GM23338 (cell line): ENCODE measurements around the gene SVIL.

ENCODE experiments used
- CREB1 ChIP-seq: fragments of 250-450 bp; sonication (Bioruptor Pico); IDR thresholded peaks from 2 replicates; pipeline ENCODE4 v1.5.0; 2020; ENCODE audit warnings: low read depth, mild to moderate bottlenecking, moderate library complexity
- ETS1 ChIP-seq: IDR thresholded peaks from 2 replicates; pipeline ENCODE4 v1.6.1; 2016; ENCODE audit warnings: antibody characterized with exemption
- EZH2 ChIP-seq: fragments of 200-600 bp; sonication (generic); IDR thresholded peaks from one replicate; pipeline ENCODE4 v1.8.0; 2017; ENCODE audit warnings: antibody characterized with exemption, mild to moderate bottlenecking, low read depth; ENCODE audit not compliant: unreplicated experiment
- EZH2phosphoT487 ChIP-seq: fragments of 200-600 bp; sonication (generic); IDR thresholded peaks from one replicate; pipeline ENCODE4 v1.8.1; 2018; ENCODE audit warnings: antibody characterized with exemption; ENCODE audit not compliant: unreplicated experiment
- JUNB ChIP-seq: IDR thresholded peaks from one replicate; pipeline ENCODE4 v1.6.1; 2016; ENCODE audit warnings: antibody characterized with exemption; ENCODE audit not compliant: unreplicated experiment
- NANOG ChIP-seq: IDR thresholded peaks from 2 replicates; pipeline ENCODE4 v1.6.1; 2016; ENCODE audit warnings: antibody characterized with exemption, borderline replicate concordance
- POLR2AphosphoS5 ChIP-seq: IDR thresholded peaks from 2 replicates; pipeline ENCODE4 v1.6.1; 2016; ENCODE audit warnings: antibody characterized with exemption, low read depth
- STAT1 ChIP-seq: IDR thresholded peaks from one replicate; pipeline ENCODE4 v1.6.1; 2016; ENCODE audit warnings: antibody characterized with exemption; ENCODE audit not compliant: unreplicated experiment
- ZNF114 ChIP-seq: fragments of 250-450 bp; sonication (Bioruptor Pico); IDR thresholded peaks from 2 replicates; pipeline ENCODE4 v1.5.0; 2020; ENCODE audit warnings: mild to moderate bottlenecking, moderate library complexity
- ZNF331 ChIP-seq: fragments of 250-450 bp; sonication (Bioruptor Pico); IDR thresholded peaks from 2 replicates; pipeline ENCODE4 v1.5.0; 2020; ENCODE audit warnings: low read depth, mild to moderate bottlenecking, moderate library complexity
- TF ChIP-seq, protein P1 (sequence below), 2 experiments: fragments of 200-600 bp in 1 of 2; sonication (generic) in 1 of 2; conservative IDR thresholded peaks; 2 replicates each; pipeline versions ENCODE4 v1.5.1 to v1.6.1; 2016 to 2017; ENCODE audit warnings: antibody characterized with exemption in 2 of 2, low read depth in 2 of 2, mild to moderate bottlenecking in 2 of 2, moderate library complexity in 1 of 2
- TF ChIP-seq, protein P2 (sequence below): IDR thresholded peaks from one replicate; pipeline ENCODE4 v1.6.1; 2018; ENCODE audit warnings: antibody characterized with exemption; ENCODE audit not compliant: unreplicated experiment
- TF ChIP-seq, protein P3 (sequence below): fragments of 250-450 bp; sonication (Bioruptor Pico); IDR thresholded peaks from 2 replicates; pipeline ENCODE4 v1.5.0; 2020; ENCODE audit warnings: mild to moderate bottlenecking, moderate library complexity

DNA sequence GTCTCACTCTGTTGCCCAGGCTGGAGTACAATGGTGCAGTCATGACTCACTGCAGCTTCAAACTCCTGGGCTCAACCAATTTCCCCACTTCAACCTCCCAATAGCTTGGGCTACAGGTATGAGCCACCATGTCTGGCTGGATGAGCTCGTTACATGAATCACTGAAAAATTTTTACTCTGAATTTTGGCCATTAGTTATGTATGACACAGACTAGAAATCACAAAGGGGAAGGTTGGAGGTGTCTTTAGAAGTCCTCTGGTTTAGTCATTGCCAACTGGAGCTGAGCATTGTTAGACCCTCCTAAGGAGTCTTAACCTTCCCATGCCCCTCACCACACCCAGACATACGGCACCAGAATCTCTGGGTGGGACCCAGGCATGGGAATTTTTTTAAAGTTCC, 34.7 kb downstream of the SVIL start:
- no peak for TF ChIP-seq POLR2AphosphoS5
- TF ChIP-seq, protein P1, sequence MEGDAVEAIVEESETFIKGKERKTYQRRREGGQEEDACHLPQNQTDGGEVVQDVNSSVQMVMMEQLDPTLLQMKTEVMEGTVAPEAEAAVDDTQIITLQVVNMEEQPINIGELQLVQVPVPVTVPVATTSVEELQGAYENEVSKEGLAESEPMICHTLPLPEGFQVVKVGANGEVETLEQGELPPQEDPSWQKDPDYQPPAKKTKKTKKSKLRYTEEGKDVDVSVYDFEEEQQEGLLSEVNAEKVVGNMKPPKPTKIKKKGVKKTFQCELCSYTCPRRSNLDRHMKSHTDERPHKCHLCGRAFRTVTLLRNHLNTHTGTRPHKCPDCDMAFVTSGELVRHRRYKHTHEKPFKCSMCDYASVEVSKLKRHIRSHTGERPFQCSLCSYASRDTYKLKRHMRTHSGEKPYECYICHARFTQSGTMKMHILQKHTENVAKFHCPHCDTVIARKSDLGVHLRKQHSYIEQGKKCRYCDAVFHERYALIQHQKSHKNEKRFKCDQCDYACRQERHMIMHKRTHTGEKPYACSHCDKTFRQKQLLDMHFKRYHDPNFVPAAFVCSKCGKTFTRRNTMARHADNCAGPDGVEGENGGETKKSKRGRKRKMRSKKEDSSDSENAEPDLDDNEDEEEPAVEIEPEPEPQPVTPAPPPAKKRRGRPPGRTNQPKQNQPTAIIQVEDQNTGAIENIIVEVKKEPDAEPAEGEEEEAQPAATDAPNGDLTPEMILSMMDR (conservative IDR thresholded peaks at IDR 0.05; ENCODE audit: low read depth in 2 of 2), result no peak
- no peak for TF ChIP-seq ZNF331 (CRISPR knock-in tag)
- no peak for TF ChIP-seq EZH2
- no peak for TF ChIP-seq EZH2phosphoT487
- TF ChIP-seq, protein P2, sequence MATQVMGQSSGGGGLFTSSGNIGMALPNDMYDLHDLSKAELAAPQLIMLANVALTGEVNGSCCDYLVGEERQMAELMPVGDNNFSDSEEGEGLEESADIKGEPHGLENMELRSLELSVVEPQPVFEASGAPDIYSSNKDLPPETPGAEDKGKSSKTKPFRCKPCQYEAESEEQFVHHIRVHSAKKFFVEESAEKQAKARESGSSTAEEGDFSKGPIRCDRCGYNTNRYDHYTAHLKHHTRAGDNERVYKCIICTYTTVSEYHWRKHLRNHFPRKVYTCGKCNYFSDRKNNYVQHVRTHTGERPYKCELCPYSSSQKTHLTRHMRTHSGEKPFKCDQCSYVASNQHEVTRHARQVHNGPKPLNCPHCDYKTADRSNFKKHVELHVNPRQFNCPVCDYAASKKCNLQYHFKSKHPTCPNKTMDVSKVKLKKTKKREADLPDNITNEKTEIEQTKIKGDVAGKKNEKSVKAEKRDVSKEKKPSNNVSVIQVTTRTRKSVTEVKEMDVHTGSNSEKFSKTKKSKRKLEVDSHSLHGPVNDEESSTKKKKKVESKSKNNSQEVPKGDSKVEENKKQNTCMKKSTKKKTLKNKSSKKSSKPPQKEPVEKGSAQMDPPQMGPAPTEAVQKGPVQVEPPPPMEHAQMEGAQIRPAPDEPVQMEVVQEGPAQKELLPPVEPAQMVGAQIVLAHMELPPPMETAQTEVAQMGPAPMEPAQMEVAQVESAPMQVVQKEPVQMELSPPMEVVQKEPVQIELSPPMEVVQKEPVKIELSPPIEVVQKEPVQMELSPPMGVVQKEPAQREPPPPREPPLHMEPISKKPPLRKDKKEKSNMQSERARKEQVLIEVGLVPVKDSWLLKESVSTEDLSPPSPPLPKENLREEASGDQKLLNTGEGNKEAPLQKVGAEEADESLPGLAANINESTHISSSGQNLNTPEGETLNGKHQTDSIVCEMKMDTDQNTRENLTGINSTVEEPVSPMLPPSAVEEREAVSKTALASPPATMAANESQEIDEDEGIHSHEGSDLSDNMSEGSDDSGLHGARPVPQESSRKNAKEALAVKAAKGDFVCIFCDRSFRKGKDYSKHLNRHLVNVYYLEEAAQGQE, result no peak
- TF ChIP-seq ETS1, result no peak
- TF ChIP-seq, protein P3, sequence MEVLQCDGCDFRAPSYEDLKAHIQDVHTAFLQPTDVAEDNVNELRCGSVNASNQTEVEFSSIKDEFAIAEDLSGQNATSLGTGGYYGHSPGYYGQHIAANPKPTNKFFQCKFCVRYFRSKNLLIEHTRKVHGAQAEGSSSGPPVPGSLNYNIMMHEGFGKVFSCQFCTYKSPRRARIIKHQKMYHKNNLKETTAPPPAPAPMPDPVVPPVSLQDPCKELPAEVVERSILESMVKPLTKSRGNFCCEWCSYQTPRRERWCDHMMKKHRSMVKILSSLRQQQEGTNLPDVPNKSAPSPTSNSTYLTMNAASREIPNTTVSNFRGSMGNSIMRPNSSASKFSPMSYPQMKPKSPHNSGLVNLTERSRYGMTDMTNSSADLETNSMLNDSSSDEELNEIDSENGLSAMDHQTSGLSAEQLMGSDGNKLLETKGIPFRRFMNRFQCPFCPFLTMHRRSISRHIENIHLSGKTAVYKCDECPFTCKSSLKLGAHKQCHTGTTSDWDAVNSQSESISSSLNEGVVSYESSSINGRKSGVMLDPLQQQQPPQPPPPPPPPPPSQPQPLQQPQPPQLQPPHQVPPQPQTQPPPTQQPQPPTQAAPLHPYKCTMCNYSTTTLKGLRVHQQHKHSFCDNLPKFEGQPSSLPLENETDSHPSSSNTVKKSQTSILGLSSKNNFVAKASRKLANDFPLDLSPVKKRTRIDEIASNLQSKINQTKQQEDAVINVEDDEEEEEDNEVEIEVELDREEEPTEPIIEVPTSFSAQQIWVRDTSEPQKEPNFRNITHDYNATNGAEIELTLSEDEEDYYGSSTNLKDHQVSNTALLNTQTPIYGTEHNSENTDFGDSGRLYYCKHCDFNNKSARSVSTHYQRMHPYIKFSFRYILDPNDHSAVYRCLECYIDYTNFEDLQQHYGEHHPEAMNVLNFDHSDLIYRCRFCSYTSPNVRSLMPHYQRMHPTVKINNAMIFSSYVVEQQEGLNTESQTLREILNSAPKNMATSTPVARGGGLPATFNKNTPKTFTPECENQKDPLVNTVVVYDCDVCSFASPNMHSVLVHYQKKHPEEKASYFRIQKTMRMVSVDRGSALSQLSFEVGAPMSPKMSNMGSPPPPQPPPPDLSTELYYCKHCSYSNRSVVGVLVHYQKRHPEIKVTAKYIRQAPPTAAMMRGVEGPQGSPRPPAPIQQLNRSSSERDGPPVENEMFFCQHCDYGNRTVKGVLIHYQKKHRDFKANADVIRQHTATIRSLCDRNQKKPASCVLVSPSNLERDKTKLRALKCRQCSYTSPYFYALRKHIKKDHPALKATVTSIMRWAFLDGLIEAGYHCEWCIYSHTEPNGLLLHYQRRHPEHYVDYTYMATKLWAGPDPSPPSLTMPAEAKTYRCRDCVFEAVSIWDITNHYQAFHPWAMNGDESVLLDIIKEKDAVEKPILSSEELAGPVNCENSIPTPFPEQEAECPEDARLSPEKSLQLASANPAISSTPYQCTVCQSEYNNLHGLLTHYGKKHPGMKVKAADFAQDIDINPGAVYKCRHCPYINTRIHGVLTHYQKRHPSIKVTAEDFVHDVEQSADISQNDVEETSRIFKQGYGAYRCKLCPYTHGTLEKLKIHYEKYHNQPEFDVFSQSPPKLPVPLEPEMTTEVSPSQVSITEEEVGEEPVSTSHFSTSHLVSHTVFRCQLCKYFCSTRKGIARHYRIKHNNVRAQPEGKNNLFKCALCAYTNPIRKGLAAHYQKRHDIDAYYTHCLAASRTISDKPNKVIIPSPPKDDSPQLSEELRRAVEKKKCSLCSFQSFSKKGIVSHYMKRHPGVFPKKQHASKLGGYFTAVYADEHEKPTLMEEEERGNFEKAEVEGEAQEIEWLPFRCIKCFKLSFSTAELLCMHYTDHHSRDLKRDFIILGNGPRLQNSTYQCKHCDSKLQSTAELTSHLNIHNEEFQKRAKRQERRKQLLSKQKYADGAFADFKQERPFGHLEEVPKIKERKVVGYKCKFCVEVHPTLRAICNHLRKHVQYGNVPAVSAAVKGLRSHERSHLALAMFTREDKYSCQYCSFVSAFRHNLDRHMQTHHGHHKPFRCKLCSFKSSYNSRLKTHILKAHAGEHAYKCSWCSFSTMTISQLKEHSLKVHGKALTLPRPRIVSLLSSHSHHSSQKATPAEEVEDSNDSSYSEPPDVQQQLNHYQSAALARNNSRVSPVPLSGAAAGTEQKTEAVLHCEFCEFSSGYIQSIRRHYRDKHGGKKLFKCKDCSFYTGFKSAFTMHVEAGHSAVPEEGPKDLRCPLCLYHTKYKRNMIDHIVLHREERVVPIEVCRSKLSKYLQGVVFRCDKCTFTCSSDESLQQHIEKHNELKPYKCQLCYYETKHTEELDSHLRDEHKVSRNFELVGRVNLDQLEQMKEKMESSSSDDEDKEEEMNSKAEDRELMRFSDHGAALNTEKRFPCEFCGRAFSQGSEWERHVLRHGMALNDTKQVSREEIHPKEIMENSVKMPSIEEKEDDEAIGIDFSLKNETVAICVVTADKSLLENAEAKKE, result no peak
- no peak for TF ChIP-seq CREB1 (CRISPR knock-in tag)
- no peak for TF ChIP-seq STAT1
- no peak for TF ChIP-seq JUNB
- TF ChIP-seq NANOG, result no peak
- no peak for TF ChIP-seq ZNF114
